CD4-positive, alpha-beta T cell treated with Interleukin-12 subunit alpha and Interleukin-12 subunit beta, for 1 hour (primary cell): Measurements from ENCODE around the gene CCNY.
"Not testable (repeated sequence)": the region's sequence is repeated elsewhere in the genome, so short reads cannot be mapped to it uniquely, and the experiment has no call there.

Experiments
- DNase-seq: peaks from one replicate; pipeline ENCODE4 v3.0.0-alpha.2; 2020

The CCNY gene

DNA sequence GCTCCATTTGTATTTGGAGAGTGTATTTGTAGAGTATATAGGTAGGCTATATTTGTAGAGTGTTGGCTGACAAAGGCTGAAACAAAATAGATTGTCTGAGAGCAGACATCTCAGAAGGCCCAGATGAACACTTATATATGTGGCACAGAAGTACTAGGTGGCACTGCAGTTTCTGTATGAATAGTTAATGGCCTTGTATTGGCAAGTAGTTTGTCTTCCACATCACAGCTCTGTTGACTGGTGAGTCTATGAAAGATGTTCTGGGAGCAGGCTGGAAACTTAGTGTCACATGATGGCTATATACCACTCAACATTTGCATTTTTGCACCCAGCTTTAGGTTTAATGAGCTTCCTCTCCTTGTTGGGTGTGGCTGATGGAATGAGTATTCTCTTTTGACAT lies 51.9 kb downstream of the CCNY start:
- DNase-seq = no peak

DNA sequence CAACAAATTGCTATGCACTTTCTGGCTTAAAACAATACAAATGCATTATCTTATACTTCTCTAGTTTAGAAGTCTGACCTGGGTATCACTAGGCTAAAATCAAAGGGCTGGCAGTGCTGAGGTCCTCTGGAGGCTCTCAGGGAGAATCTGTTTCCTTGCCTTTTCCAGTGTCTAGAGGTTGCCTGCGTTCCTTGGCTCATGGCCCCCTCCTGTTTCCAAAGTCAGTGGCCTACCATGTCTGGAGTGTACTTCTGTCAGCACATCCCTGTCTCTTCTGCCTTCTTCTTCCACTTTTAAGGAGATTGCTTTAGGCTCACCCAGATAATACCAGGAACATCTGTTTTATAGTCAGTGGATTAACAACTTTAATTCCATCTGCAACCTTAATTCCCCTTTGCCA lies 52.4 kb downstream of the CCNY start:
- no peak for DNase-seq

DNA sequence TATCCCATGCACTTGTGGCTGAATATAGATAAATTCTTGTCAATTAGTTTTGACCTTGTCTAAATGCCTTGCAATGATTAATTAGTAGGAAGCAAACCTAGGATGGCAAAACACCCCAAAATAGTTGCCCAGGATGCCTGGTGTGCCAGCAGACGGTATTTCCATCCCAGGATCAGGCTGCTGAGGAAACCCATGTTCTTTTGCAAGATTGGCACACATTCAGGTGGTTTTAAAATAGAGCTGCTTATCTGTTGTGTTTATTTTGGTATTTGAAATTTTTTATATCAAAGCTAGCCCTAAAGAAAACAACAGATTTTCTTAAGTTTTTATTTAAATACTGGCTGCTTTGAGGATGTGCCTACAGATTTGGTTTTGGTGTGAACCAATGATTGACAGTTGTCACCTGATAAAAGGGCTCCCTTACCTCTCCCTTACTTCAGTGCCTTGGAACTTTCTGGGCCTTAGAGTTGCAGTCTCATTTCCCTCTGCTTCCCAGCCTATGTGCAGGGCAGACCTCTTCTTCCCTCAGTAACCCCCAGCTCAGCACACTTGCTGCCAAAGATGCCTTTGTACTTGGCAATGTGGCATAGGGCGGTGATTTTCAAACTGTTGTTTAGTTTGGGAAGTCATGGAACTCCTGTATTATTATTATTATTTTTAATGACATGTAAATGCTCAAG lies 54.0 kb downstream of the CCNY start:
- no peak for DNase-seq

DNA sequence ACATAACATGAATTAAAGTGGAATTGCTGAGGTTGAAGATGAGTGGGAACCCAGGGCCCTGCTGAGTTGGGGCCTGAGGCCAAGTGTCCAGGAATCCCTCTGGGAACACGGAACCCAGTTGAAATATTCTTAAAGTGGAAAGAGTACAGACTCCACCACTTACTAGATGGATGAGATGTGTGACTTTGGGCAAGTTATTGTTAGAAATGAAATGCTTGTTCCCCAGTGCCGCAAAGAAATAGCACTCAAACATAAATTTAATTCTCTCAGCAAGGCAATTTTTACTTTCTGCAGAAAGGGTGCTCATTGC lies 54.5 kb downstream of the CCNY start:
- no peak for DNase-seq

DNA sequence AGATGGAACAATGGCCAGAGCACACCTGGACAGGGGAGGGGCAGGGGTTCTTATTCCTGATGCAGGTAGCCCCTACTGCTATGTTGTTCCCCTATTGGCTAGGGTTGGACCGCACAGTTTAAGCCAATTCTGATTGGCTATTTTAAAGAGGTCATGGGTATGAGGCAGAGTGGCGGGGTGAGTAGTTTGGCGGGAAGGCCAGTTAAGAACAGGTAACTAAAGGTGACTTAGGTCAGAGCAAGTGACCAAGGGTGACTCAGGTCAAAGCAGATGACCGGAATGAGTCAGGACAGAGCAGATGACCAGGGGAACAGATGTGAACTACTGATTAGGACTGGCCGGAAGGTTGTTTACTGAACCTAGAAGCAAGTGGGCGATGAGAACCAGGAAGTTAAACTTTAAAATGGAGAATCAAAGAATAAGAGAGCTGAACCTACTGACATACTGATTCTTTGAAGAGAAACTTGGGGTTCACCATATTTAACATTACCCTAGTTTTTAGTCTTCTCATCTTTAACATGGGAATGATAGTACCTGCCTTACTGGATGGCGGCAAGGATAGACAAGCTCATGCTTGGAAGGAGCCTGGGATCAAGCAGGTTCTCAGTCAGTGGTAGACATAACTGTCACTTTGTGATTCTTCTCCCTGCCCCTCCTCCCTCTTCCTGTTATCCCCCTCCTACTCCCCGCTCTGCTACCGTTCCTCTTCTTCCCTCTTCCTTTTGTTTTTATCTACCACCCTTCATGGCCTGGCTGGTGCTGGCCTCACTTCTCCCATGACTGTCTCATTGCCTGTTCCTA lies 55.0 kb downstream of the CCNY start:
- no peak for DNase-seq

DNA sequence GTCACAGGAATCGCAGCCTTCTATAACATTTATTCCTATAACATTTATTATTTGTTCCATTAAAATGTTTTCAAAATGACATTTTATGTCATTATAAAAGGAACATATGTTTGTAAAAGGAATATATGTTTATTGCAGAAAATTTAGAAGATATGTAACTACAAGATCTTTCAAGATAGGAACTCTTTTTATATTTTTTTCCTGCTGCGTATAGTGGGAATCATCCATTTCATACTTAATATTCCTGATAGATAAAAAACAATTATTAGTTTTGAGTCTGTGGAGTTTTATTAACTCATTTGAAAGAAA lies 55.6 kb downstream of the CCNY start:
- no peak for DNase-seq

DNA sequence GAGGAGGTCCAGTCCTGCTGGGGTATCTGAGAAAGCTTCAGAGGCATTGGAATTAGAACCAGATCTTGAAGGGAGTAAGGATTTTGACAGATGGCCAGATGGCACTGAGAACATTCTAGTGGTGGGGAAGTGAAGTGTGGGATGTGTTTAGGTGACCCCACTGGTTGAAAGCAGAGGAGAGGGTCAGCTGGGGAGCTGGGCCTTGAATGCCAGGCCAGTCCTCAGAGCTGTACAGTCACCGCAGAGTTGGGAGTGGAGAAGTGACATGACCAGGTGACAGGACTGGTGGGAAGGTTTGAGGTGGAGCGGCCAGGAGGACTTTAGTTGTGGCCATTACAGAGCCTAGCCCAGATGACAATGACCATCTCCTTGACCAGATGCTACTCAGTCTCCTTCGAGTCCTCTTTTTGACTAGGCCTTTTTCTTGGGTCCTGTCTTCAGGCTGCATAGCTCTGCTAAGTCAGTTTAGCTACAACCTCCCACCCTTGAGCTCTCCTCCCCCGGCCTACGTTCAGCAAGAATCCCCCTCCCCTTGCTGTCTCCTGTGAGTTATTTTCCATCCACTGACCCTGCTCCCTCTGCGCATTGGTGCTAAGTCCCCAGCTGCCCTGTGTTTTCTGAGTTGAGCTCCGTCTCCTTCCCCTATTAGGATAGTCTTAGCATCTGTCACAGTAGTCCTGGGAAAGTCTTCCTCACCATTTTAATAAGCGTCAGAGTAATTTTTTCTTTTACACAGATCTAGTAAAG lies 56.3 kb downstream of the CCNY start:
- no peak for DNase-seq

DNA sequence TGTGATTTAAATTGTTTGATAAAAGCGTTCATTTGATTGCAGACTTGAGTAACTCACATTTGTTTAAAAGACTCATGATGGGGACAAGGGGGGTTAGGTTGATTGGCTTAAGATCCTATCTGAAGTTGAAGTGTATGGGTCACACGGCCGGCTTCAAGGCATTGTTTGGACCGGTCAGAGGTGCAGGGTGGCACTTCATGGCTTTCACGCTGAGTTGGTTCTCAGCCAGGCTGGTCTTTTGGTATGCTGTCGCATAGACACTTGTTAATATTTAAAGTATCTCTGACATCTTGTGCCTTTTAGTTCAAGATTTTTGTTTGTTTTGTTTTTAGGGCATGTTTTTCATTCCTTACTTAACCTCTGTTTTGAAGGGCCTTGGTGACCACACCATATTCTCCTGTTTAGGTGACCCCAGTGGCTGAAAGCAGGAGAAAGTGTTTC lies 58.1 kb downstream of the CCNY start:
- no peak for DNase-seq

- no peak for DNase-seq
Observed at GRCh38 chr10:35394934-35395333, 58.6 kb downstream of the CCNY start.

DNA sequence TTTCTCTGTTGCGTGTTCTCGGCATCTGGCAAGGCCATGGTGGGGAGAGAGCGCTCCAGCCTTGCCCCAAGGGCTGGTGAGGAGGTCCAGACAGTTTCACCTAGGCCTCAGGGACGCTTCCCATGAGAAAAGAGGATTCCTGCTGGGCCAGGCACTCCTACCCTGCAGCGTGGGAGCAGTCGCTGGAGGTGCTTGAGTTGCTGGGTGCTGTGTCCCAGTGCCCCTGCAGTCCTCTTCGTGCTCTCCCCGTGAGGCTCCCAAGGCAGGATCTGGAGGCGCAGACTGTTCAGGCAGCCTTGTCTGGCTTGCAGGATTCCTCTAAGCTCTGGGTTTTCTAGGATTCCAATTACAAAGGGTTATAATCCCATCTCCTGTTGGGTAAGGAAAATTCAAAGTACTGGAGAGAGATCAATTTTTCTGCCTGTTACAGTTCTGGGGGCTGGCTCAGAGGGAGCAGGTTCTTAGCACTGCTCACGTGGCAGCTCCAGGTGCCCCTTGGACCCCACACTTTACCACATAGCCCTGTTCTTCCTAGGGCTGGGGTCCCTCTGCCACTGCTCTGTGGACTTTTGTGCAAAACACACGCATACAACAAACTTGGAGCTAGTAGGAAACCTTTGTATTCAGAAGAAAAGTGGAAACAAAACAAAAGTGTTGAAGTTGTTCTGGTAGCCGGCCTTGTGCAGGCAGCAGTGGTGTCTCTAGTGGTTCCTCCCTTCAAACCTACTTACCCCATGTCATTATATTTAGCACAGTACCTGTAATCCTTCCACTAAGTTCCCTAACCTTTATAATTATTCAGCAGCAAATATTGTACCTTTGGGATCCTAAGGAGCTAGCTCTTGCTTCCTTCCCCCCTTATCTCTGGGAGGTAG lies 60.5 kb downstream of the CCNY start:
- DNase-seq = no peak

DNA sequence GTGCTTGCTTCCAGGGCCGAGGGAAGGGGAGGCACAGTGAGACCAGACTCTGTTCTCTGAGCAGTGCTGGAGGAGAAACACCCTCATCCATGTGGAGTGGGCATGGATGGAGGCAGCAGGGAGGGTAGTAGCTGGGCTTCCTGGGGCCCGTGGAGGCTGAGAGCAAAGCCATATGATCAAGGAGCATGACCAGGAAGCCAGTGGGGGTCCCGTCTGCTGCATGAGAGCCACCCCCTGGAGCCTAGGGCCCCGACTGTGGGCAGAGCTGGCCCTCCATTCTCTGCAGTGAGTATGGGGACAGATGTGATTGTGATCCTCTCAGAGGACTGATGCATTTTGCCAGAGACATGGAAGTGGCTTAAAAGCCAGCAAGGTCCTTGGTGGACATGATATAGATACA lies 61.6 kb downstream of the CCNY start:
- no peak for DNase-seq

- no peak for DNase-seq
Observed at GRCh38 chr10:35398355-35398754, 62.0 kb downstream of the CCNY start.

- no peak for DNase-seq
Observed at GRCh38 chr10:35398908-35399307, 62.6 kb downstream of the CCNY start.

GRCh38 chr10:35399414-35400009 lies 63.2 kb downstream of the CCNY start:
- no peak for DNase-seq

DNA sequence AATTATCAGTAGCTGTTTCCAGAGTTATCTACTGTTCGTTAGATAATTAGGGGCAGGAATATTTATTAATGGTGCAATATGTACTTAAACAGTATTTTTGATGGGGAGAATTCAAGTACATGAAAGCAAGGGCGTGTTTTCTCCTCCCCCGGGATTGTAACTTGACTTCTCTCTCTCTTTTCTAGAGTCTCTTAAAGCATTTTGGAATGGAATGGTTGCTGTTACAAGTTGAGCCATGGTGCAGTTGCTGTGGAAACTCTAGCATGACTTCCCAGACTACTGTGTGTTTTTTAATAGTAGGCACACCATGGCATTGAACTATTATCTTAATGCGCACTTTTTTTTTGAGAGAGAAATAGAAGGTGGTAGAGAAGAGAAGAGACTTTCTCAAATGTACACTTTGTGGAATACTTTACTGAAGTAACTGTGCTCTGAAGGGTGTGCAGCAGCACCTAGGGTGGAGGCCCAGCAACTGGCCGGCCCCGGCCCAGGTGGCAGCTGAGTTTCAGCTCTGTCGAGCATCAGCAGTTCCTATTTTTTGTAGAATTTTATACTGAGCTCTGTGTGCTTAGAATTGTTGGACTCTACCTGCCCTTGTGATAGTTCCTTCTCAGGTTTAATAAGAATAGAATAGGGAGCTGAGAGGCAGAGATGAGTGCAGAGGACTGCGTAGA lies 64.4 kb downstream of the CCNY start:
- DNase-seq = no peak

DNA sequence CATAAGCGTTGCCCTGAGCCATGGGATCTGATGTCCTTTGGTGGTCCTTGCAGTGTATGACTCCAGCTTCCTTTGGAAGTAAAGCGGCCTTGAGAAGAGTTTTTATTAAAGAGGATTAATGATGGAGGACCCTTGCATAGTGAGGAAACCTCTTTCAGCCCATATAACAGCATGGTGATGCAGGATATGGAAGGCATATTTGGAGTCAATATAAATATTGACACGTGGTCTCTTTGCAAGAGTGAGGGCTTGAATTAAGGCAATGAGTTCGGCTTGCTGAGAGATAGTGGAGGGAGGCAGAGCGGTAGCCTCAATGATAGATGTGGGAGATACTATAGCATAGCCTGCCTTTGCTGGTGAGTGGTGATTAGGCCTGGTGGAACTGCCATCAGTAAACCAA lies 67.2 kb downstream of the CCNY start:
- not testable (repeated sequence) for DNase-seq

DNA sequence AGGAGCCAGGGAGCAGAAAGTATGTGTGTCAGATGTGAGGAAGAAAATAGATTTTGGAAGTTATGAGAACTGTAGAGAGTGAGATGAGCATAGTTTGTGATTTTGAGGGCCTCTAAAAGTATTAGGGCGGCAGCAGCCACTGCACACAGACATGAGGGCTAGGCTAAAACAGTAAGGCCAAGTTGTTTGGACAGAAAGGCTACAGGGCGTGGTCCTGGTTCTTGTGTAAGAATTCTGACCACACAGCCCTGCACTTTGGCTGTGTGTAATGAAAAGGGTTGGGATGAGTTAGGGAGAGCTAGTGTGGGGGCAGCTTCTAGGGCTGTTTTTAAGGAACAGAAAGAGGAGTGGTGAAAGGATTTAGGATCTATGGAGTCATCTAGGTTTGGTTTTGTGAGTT lies 67.8 kb downstream of the CCNY start:
- DNase-seq = not testable (repeated sequence)

DNA sequence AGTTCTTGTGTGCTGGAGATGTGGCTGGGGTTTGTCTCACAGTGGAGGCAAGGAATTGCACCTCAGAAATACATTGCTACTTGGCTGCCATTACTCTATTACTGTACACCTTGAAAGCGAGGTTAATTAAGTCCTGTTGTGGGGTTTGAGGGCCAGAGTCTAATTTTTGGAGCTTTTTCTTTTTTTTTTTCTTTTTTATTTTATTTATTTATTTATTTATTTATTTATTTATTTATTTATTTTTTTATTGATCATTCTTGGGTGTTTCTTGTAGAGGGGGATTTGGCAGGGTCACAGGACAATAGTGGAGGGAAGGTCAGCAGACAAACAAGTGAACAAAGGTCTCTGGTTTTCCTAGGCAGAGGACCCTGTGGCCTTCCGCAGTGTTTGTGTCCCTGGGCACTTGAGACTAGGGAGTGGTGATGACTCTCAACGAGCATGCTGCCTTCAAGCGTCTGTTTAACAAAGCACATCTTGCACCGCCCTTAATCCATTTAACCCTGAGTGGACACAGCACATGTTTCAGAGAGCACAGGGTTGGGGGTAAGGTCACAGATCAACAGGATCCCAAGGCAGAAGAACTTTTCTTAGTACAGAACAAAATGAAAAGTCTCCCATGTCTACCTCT lies 69.8 kb downstream of the CCNY start:
- not testable (repeated sequence) for DNase-seq

DNA sequence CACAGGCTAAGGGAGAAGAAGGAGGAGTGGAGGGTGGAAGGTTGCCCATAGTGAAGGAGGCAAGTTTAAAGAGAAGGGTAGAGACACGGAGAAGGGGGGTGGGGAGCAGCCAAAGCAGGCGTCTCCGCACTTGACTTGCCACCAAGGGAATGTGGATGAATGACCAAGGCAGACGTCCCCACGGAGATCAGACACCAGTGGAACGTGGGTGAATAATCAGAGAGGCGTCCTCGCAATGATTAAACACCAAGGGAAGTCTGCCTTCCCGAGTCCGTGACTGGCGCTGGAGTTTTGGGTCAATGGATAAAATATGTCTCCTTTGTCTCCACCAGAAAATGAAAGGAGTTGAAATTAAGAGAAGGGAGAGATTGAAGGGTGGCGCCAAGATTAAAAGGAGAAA lies 71.4 kb downstream of the CCNY start:
- DNase-seq = not testable (repeated sequence)

GRCh38 chr10:35409094-35409582 lies 72.8 kb downstream of the CCNY start:
- DNase-seq = no peak

- DNase-seq = no peak
Observed at GRCh38 chr10:35409808-35410207, 73.5 kb downstream of the CCNY start.
